Measurements from ENCODE around the gene MCU.
"Not testable (repeated sequence)": the region's sequence is repeated elsewhere in the genome, so short reads cannot be mapped to it uniquely, and the experiment has no call there.

Gene MCU

GRCh38 chr10:72753760-72754231 lies 61.9 kb downstream of the MCU start:
- DNase-seq: peak; percentile 63
- in situ Hi-C loops (cut with MboI; ENCODE audit: low pct_unique_long_range_greater_than_20kb, low sequenced_read_pairs): no loop called here

GRCh38 chr10:72754275-72755032 lies 62.5 kb downstream of the MCU start:
- no peak for DNase-seq
- in situ Hi-C loops (cut with MboI; ENCODE audit: low pct_unique_long_range_greater_than_20kb, low sequenced_read_pairs): no loop called here

GRCh38 chr10:72756674-72757385 lies 64.9 kb downstream of the MCU start:
- DNase-seq: no peak
- in situ Hi-C loops (cut with MboI; ENCODE audit: low pct_unique_long_range_greater_than_20kb, low sequenced_read_pairs): no loop called here

GRCh38 chr10:72757732-72758131 lies 65.8 kb downstream of the MCU start:
- in situ Hi-C loops (cut with MboI; ENCODE audit: low pct_unique_long_range_greater_than_20kb, low sequenced_read_pairs): no loop called here

GRCh38 chr10:72758930-72759329 lies 67.0 kb downstream of the MCU start:
- not testable (repeated sequence) for DNase-seq

More at GRCh38 chr10:72757732-72758131, 65.8 kb downstream of the MCU start:
- DNase-seq: no peak

GRCh38 chr10:72759584-72759983 lies 67.6 kb downstream of the MCU start:
- DNase-seq: no peak
- in situ Hi-C loops (cut with MboI; ENCODE audit: low pct_unique_long_range_greater_than_20kb, low sequenced_read_pairs): no loop called here

More at GRCh38 chr10:72758930-72759329, 67.0 kb downstream of the MCU start:
- in situ Hi-C loops (cut with MboI; ENCODE audit: low pct_unique_long_range_greater_than_20kb, low sequenced_read_pairs): not testable (repeated sequence)

- in situ Hi-C loops (cut with MboI; ENCODE audit: low pct_unique_long_range_greater_than_20kb, low sequenced_read_pairs): no loop called here
- no peak for DNase-seq
These were observed 69.6 kb downstream of the MCU start for GRCh38 chr10:72761498-72761897.

- no peak for DNase-seq
- in situ Hi-C loops (cut with MboI; ENCODE audit: low pct_unique_long_range_greater_than_20kb, low sequenced_read_pairs): no loop called here
These were observed 70.1 kb downstream of the MCU start for GRCh38 chr10:72762042-72762441.

- no peak for DNase-seq
- in situ Hi-C loops (cut with MboI; ENCODE audit: low pct_unique_long_range_greater_than_20kb, low sequenced_read_pairs): no loop called here
These were observed 71.3 kb downstream of the MCU start for GRCh38 chr10:72763201-72763600.

- in situ Hi-C loops (cut with MboI; ENCODE audit: low pct_unique_long_range_greater_than_20kb, low sequenced_read_pairs): no loop called here
- DNase-seq: no peak
These were observed 72.2 kb downstream of the MCU start for GRCh38 chr10:72764151-72764550.

- no peak for DNase-seq
- in situ Hi-C loops (cut with MboI; ENCODE audit: low pct_unique_long_range_greater_than_20kb, low sequenced_read_pairs): no loop called here
These were observed 73.3 kb downstream of the MCU start for GRCh38 chr10:72765051-72765745.

GRCh38 chr10:72771195-72771594 lies 79.3 kb downstream of the MCU start:
- DNase-seq; in situ Hi-C loops (cut with MboI; ENCODE audit: low pct_unique_long_range_greater_than_20kb, low sequenced_read_pairs): not testable (repeated sequence)

GRCh38 chr10:72772031-72772430 lies 80.1 kb downstream of the MCU start:
- in situ Hi-C loops (cut with MboI; ENCODE audit: low pct_unique_long_range_greater_than_20kb, low sequenced_read_pairs): no loop called here
- no peak for DNase-seq

GRCh38 chr10:72779874-72780273 lies 87.9 kb downstream of the MCU start:
- in situ Hi-C loops (cut with MboI; ENCODE audit: low pct_unique_long_range_greater_than_20kb, low sequenced_read_pairs): no loop called here
- no peak for DNase-seq

GRCh38 chr10:72782649-72783330 lies 90.8 kb downstream of the MCU start:
- in situ Hi-C loops (cut with MboI; ENCODE audit: low pct_unique_long_range_greater_than_20kb, low sequenced_read_pairs): no loop called here
- no peak for DNase-seq

- DNase-seq: no peak
- in situ Hi-C loops (cut with MboI; ENCODE audit: low pct_unique_long_range_greater_than_20kb, low sequenced_read_pairs): no loop called here
These were observed 91.5 kb downstream of the MCU start for GRCh38 chr10:72783410-72783833.

GRCh38 chr10:72784551-72785351 lies 92.8 kb downstream of the MCU start:
- no peak for DNase-seq
- in situ Hi-C loops (cut with MboI; ENCODE audit: low pct_unique_long_range_greater_than_20kb, low sequenced_read_pairs): no loop called here

- DNase-seq: no peak
- in situ Hi-C loops (cut with MboI; ENCODE audit: low pct_unique_long_range_greater_than_20kb, low sequenced_read_pairs): no loop called here
These were observed 93.5 kb downstream of the MCU start for GRCh38 chr10:72785409-72785808.
